Esophagus muscularis mucosa (tissue), 4 donors: ENCODE measurements around the gene KRT34. TPM values are rescaled to one million over a fixed set of nuclear protein-coding genes. Genes with fewer than 3 reads are reported as not detected.

Source experiments
- DNase-seq: peaks from one replicate; pipeline ENCODE4 v3.0.0-alpha.2; 2017; ENCODE audit errors: extremely low spot score
- H3K27ac ChIP-seq, 4 donors: fragments of 200-600 bp; sonication (generic); replicated peaks in 1 of 4; 1 replicate in 3 of 4; 2 replicates in 1 of 4; pipeline ENCODE4 v1.5.1; 2016 to 2019; ENCODE audit warnings: mild to moderate bottlenecking in 1 of 4
- H3K27me3 ChIP-seq, 4 donors: fragments of 200-600 bp; sonication (generic); one replicate each; pipeline versions ENCODE4 v1.5.1 to v1.6.0; 2016 to 2019
- H3K36me3 ChIP-seq, 4 donors: fragments of 200-600 bp; sonication (generic); one replicate each; pipeline ENCODE4 v1.5.1; 2016 to 2019
- H3K4me1 ChIP-seq, 4 donors: fragments of 200-600 bp; sonication (generic); one replicate each; pipeline ENCODE4 v1.5.1; 2016 to 2019
- H3K4me3 ChIP-seq, 4 donors: fragments of 200-600 bp; sonication (generic); 1 replicate in 2 of 4; 2 replicates in 2 of 4; pipeline ENCODE4 v1.5.1; 2016 to 2019; ENCODE audit warnings: mild to moderate bottlenecking in 4 of 4, moderate library complexity in 1 of 4
- H3K9me3 ChIP-seq, 4 donors: fragments of 200-600 bp; sonication (generic); 1 replicate in 3 of 4; 2 replicates in 1 of 4; pipeline ENCODE4 v1.5.1; 2016 to 2019
- CTCF ChIP-seq, 3 experiments: fragments of 200-600 bp in 2 of 3; fragments of 450-650 bp in 1 of 3; sonication (generic) in 2 of 3; IDR thresholded peaks; one replicate each; pipeline ENCODE4 v1.5.1; 2017 to 2019; ENCODE audit warnings: antibody characterized with exemption in 3 of 3, mild to moderate bottlenecking in 2 of 3, moderate library complexity in 1 of 3
- EP300 ChIP-seq: sonication (generic); formaldehyde crosslinking; IDR thresholded peaks from one replicate; pipeline ENCODE4 v1.6.1; 2017; ENCODE audit warnings: antibody characterized with exemption
- POLR2A ChIP-seq: fragments of 450-650 bp; IDR thresholded peaks from one replicate; pipeline ENCODE4 v1.6.1; 2017; ENCODE audit warnings: antibody characterized with exemption, moderate library complexity, mild to moderate bottlenecking, low read depth
- POLR2AphosphoS5 ChIP-seq, 2 donors: sonication (generic); formaldehyde crosslinking; IDR thresholded peaks; one replicate each; pipeline ENCODE4 v1.6.1; 2017; ENCODE audit warnings: antibody characterized with exemption in 2 of 2
- WGBS: methylation state at CpG from one replicate; pipeline ENCODE4 v1.1.5; 2018; 5-methylcytosine and 5-hydroxymethylcytosine counted together
- intact Hi-C: fragments of 100-400 bp; cut with DNase I; formaldehyde crosslinking; loops from one replicate; pipeline ENCODE4 v1.15.1; 2023
- total RNA-seq, 4 donors: library from RNA; depleted of rRNA; stranded (reverse); fragments of >200 nt; gene quantifications; one replicate each; pipeline versions ENCODE4 v1.1.0 to v1.2.1, GENCODE V29; 2016

KRT34 gene
- total RNA-seq, 4 donors from 2014 or later: not detected

- 73% methylated on average over 2 of the region's 2 CpGs for WGBS
These were observed 9.4 kb upstream of the KRT34 start for GRCh38 chr17:41391535-41391934.

GRCh38 chr17:41390411-41390938, 8.4 kb upstream of the KRT34 start:
- Histone ChIP-seq H3K4me3 (no peak overlapping the region), H3K36me3 (no peaks in the 10 kb centered on the region), H3K9me3 (peaks cover 0 to 15% (median 13%) of the 10 kb centered on the region in 4 donors), H3K27me3 (no peaks in the 10 kb centered on the region), H3K4me1 (no peaks in the 10 kb centered on the region), H3K27ac (no peak overlapping the region)
- intact Hi-C loops: no loop called here
- no peak for DNase-seq
- TF ChIP-seq POLR2A (no peak), EP300 (no peak), POLR2AphosphoS5 (IDR thresholded peaks at IDR 0.05) (no peak), CTCF (IDR thresholded peaks at IDR 0.05) (no peak)
- 81% methylated on average over 7 of the region's 7 CpGs for WGBS

More at GRCh38 chr17:41391535-41391934, 9.4 kb upstream of the KRT34 start:
- intact Hi-C loops: no loop called here
- Histone ChIP-seq H3K27ac (no peak overlapping the region), H3K4me1 (no peaks in the 10 kb centered on the region), H3K36me3 (no peaks in the 10 kb centered on the region), H3K4me3 (no peak overlapping the region), H3K27me3 (no peaks in the 10 kb centered on the region), H3K9me3 (peaks cover 0 to 10% (median 8%) of the 10 kb centered on the region in 4 donors)
- no peak for DNase-seq
- no peak for TF ChIP-seq POLR2AphosphoS5 (IDR thresholded peaks at IDR 0.05)
- TF ChIP-seq CTCF (IDR thresholded peaks at IDR 0.05): no peak

- no peak for DNase-seq
- intact Hi-C loops: no loop called here
- Histone ChIP-seq H3K36me3 (no peaks in the 10 kb centered on the region), H3K4me3 (no peak overlapping the region), H3K9me3 (peaks cover 0 to 15% (median 13%) of the 10 kb centered on the region in 4 donors), H3K27me3 (no peaks in the 10 kb centered on the region), H3K4me1 (no peaks in the 10 kb centered on the region), H3K27ac (no peak overlapping the region)
- no peak for TF ChIP-seq EP300
- TF ChIP-seq POLR2AphosphoS5 (IDR thresholded peaks at IDR 0.05): no peak
- TF ChIP-seq POLR2A: no peak
- no peak for TF ChIP-seq CTCF (IDR thresholded peaks at IDR 0.05)
- WGBS: 72% methylated on average over 4 of the region's 4 CpGs
These were observed 5.6 kb upstream of the KRT34 start for GRCh38 chr17:41387670-41388069.

GRCh38 chr17:41386227-41386626, 4.1 kb upstream of the KRT34 start:
- Histone ChIP-seq H3K27me3 (no peaks in the 10 kb centered on the region), H3K9me3 (peaks cover 0 to 15% (median 13%) of the 10 kb centered on the region in 4 donors), H3K4me1 (no peaks in the 10 kb centered on the region), H3K27ac (no peak overlapping the region), H3K4me3 (no peak overlapping the region), H3K36me3 (no peaks in the 10 kb centered on the region)
- 94% methylated on average over 1 of the region's 1 CpG for WGBS
- TF ChIP-seq POLR2A (no peak), POLR2AphosphoS5 (IDR thresholded peaks at IDR 0.05) (no peak), CTCF (IDR thresholded peaks at IDR 0.05) (no peak), EP300 (no peak)
- no peak for DNase-seq
- intact Hi-C loops: no loop called here

GRCh38 chr17:41383690-41384089, 1.6 kb upstream of the KRT34 start:
- WGBS: 100% methylated on average over 1 of the region's 1 CpG
- TF ChIP-seq CTCF (IDR thresholded peaks at IDR 0.05) (no peak), POLR2AphosphoS5 (IDR thresholded peaks at IDR 0.05) (no peak)
- Histone ChIP-seq H3K36me3 (no peaks in the 10 kb centered on the region), H3K9me3 (peaks cover 0 to 15% (median 13%) of the 10 kb centered on the region in 4 donors), H3K4me1 (no peaks in the 10 kb centered on the region), H3K4me3 (no peak overlapping the region), H3K27me3 (no peaks in the 10 kb centered on the region), H3K27ac (no peak overlapping the region)
- DNase-seq: no peak
- intact Hi-C loops: no loop called here
